ENCODE measurements around the gene ADCY1.

DNA sequence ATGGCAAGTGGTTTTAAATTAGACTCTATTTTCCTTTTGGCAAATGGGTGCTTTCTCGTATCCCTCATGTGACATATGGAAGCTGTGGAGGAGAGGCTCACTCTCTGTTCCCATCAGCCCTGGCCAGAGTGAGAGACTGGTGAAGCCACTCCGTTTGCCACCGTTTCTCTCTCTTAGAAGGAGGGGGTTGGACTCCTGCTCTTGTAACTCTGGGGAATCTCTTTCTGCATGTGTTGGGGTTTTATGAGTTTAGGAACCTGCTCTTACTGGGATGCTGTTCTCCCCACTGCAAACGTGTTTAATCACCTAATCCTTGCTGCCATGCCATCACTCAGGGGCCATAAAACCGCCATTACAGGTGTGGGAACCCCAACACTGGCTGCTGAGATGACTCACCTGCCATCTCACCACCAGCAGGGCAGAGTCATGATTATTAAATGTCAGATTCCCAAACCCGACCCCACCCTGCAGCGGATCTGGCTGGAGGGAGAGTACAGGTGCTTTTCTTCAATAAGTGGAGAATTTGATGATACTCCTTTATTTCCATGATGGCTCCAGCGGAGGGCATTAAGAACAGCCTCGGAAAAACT, 103.2 kb downstream of the ADCY1 start:
- TF ChIP-seq YY1 (IDR thresholded peaks at IDR 0.05; ENCODE audit: insufficient read depth, insufficient read length): no peak
- no peak for TF ChIP-seq SUZ12 (IDR thresholded peaks at IDR 0.05; ENCODE audit: extremely low read depth, insufficient read depth, insufficient read length)

Data from NT2/D1 (cell line).